LHCN-M2 (cell line): ENCODE results near the gene ETV2. TPM values are rescaled to one million over a fixed set of nuclear protein-coding genes. Genes with fewer than 3 reads are reported as not detected.
"Not testable (repeated sequence)": the region's sequence is repeated elsewhere in the genome, so short reads cannot be mapped to it uniquely, and the experiment has no call there.

Experiments used
- DNase-seq: peaks from one replicate; pipeline ENCODE4 v3.0.0-alpha.2; 2012; ENCODE audit warnings: low read depth
- polyA plus RNA-seq: library from polyadenylated mRNA; unstranded; fragments of >200 nt; gene quantifications from one replicate; pipeline ENCODE4 v1.2.1, GENCODE V29; 2012; ENCODE audit warnings: missing spikeins
- total RNA-seq: library from RNA; depleted of rRNA; stranded (reverse); fragments of >200 nt; gene quantifications from 2 replicates; pipeline ENCODE4 v1.2.3, GENCODE V29; 2014; rRNA removed

ETV2 gene, protein sequence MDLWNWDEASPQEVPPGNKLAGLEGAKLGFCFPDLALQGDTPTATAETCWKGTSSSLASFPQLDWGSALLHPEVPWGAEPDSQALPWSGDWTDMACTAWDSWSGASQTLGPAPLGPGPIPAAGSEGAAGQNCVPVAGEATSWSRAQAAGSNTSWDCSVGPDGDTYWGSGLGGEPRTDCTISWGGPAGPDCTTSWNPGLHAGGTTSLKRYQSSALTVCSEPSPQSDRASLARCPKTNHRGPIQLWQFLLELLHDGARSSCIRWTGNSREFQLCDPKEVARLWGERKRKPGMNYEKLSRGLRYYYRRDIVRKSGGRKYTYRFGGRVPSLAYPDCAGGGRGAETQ
- 0.46 and 1.5 TPM in 2 replicates for total RNA-seq
- polyA plus RNA-seq, result 3.3 TPM

DNA sequence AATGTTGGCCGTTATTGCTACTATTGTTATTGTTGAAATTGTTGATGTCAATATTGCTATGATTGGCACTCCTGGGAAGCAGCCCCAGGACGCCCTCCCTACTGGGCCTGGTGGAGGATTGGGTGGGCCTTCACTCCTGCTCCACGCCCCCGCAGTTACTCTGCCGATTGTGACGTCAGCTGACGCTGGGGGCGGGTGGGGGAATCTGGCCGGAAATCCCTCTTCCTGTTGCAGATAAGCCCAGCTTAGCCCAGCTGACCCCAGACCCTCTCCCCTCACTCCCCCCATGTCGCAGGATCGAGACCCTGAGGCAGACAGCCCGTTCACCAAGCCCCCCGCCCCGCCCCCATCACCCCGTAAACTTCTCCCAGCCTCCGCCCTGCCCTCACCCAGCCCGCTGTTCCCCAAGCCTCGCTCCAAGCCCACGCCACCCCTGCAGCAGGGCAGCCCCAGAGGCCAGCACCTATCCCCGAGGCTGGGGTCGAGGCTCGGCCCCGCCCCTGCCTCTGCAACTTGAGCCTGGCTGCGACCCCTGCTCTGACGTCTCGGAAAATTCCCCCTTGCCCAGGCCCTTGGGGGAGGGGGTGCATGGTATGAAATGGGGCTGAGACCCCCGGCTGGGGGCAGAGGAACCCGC, at the start of gene ETV2:
ETV2 (plus strand) TSS at position 231 of the 637 bp plus-strand sequence. CDS start 716 bp downstream, outside the sequence.
- DNase-seq, result no peak

DNA sequence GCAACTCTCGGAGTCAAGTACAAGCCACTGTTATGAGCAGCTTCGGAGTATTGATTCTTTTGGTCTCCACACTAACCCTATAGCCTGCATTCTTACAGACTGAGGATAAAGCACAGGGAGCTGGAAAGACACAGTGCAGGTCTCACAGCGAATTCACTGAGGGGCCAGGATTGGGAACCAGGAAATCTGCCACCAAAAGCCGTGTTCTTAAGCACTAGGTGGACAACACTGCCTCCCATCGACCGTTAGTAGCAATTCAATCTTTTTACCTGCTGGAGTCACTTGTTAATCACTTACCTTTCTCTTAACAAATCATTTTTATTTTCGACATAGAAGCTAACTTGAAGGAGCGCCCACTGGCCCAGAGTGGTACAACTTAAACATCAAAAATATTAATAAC, 49.3 kb upstream of the ETV2 start:
- peak; percentile 10 for DNase-seq

DNA sequence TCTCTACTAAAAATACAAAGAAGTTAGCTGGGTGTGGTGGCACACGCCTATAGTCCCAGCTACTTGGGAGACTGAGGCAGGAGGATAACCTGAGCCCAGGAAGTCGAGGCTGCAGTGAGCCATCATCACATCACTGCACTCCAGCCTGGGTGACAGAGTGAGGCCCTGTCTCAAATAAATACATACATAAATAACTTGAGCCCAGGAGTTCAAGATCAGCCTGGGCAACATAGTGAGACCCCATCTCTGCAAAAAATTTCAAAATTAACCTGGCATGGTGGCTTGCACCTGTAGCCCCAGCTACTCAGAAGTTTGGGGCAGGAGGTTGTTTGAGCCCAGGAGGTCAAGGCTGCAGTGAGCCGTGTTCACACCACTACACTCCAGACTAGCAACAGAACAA, 46.5 kb upstream of the ETV2 start:
- DNase-seq, result not testable (repeated sequence)

DNA sequence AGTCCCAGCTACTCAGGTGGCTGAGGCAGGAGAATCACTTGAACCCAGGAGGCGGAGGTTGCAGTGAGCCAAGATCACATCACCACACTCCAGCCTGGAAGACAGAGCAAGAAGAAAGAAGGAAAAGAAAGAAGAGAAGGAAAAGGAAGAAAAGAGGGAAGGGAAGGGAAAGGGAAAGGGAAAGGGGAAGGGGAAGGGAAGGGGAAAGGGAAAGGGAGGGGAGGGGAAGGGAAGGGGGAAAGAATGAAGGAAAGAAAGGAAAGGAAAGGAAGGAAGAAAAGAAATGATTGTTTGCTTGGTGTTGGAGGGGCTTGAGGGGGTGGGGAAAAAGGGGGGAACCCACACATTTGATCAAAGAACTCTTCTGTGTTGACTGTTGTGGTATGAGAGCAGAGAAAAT, 45.6 kb upstream of the ETV2 start:
- DNase-seq, result no peak

DNA sequence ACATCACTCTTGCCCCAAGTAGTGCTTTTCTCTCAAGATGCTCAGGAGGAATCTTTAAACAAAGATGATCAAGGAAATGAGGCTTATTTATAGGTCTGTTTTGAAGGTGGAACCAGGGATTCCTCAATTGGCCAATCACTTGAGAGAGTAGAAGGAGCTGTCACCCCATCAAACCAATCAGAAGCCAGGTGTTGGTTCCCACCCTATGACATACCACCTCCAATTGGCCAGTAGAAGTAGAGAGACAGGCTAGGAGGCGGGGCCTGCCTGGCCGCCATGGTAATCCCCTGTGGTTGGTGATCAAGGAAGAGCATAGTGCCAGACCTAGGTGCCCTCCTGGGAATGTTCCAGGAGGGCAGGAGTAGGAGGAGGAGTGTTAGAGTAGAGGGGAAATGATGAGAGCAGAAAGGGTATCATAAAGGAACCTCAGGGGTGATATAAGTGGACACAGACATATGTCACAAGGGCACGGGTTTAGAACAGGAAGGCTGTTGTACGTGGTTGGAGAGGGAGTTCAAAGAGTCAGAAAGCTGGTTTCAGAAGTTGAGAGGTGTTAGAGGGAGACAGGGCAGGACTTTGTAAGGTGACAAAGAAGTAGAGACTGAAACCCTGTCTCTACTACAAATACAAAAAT, 45.1 kb upstream of the ETV2 start:
- peak; percentile 26 for DNase-seq

DNA sequence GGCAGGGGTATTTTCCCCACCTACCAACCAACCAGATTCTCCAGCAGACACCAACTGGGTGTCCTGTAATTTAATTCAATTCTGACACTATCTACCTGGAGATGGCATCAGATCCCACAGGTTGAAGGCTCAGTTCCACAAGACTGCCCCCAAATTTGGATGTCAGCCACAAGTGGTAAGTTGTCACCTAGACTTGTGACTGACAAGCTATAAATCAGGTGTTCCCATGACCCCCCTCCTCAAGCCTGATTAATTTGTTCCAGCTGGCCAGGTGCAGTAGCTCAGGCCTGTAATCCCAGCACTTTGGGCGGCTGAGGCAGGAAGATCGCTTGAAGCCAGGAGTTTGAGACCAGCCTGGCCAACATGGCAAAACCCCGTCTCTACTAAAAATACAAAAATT, 39.6 kb upstream of the ETV2 start:
- no peak for DNase-seq

DNA sequence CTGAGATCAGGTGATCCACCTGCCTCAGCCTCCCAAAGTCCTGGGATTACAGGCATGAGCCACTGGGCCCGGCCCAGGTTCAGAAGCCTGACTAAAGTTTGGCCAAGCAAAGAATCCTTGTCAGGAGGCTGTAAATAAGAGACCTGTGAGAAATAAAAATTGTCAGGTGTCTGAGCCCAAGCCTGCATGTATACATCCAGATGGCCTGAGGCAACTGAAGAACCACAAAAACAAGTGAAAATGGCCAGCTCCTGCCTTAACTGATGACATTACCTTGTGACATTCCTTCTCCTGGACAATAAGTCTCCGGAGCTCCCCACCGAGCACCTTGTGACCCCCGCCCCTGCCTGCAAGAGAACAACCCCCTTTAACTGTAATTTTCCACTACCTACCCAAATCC, 37.1 kb upstream of the ETV2 start:
- not testable (repeated sequence) for DNase-seq

DNA sequence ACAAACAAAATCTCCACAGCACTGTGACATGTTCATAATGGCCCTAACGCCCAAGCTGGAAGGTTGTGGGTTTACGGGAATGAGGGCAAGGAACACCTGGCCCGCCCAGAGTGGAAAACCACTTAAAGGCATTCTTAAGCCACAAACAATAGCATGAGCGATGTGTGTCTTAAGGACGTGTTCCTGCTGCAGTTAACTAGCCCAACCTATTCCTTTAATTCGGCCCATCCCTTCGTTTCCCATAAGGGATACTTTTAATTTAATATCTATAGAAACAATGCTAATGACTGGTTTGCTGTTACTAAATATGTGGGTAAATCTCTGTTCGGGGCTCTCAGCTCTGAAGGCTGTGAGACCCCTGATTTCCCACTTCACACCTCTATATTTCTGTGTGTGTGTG, 34.4 kb upstream of the ETV2 start:
- not testable (repeated sequence) for DNase-seq

DNA sequence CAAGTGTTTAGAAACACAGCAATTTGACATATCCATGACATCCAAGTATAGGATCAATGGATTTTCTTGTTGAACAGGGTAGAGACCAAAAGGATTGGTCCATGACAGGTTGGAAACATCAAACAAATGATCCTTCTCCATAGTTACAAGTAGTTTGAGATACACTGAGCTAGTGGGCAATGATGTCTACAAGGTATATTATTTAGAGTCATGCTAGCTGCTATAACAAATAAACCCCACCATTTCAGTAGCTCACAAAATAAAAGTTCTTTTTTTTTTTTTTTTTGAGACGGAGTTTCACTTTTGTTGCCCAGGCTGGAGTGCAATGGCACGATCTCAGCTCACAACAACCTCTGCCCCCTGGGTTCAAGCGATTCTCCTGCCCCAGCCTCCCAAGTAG, 33.9 kb upstream of the ETV2 start:
- DNase-seq, result no peak

DNA sequence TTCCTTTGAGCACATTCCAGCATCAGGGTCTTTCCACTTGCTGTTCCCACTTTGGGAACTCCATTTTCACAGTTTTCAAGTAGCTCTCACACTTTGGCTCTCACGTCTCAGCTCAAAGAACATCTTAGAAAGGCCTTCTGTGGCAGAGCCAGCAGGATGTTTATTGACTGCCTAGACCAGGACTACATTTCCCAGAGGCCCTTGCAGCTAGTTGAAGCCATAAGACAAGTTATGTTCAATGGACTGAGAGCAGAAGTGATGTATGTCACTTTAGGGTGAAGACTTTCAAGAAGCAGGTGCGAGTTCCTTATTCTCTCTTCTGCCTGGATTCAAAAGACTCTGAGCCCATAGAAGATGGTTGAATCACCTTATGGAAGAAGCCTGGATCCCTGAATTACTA, 33.3 kb upstream of the ETV2 start:
- no peak for DNase-seq

DNA sequence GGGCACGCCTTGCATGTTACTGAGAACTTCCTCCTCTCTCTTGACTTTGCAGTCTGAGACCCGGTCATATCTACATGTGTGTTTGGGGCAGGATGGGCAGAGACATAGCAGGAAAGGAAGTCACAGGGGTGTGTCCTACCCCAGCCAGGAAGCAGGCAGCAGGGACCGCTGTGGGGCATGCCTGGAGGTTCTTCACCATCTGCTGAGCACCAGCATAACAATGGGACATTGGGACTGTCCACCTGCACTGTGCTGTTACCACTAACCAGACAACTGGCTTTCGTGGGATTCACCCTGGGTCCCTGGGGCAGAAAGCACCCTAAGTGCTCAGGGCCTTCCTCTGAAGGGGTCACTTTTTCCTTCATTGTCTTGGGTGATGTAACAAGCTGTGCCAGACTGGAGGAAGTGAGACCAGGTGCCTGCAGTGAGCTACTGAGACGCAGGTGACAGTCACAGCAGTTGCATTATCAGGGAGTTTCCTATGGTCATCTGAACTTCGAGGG, 31.6 kb upstream of the ETV2 start:
- DNase-seq, result no peak

DNA sequence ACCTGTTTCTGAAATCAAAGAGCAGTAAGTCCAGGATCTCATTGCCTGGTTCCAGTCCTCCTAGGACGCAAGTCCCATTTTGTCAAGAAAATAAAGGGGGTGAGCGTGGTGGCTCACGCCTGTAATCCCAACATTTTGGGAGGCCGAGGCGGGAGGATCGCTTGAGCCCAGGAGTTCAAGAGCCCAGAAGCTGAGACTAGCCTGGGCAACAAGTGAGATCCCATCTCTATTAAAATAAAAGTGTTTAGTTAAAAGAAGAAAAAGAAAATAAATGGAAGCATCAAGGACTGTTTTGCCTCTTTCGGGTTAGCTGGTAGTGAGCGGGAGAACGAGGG, 29.4 kb upstream of the ETV2 start:
- DNase-seq, result no peak

DNA sequence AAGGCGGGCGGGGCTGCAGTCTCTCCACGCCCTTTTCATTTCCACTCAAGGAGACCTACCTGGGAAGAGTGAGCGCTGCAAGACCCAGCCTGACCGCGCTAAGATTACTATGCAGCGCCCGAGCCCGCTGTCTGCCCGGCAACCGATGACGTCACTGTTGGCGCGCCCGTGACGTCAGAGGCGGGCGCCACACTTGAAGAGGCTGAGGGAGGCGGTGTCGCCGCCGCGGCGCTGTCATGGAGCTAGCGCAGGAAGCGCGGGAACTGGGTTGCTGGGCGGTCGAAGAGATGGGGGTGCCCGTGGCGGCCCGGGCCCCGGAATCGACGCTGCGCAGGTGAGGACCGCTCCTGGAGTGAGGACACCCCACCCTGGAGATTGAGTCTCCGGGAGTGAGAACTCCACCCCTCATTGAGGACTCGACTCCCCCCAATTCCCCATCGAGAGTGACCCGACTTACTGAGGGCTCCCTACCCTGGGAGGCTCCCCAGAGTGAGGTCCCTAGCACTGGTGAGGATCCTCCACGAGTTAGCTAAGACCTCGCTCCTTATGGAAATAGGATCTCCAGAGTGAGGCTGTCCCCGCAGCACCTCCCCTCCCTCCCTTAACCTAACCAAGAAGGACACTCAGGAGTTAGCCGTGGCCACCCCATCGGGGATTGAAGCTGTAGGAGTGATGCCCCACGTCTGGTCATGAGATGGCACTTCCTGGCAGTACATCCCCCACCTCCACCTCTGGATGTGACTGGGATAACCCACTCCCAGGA, 28.8 kb upstream of the ETV2 start, which contains the start of gene HAUS5:
HAUS5 (plus strand) TSS at position 177 of the 763 bp plus-strand sequence; CDS start at position 237, 60 bp downstream.
- peak; percentile 86 for DNase-seq

DNA sequence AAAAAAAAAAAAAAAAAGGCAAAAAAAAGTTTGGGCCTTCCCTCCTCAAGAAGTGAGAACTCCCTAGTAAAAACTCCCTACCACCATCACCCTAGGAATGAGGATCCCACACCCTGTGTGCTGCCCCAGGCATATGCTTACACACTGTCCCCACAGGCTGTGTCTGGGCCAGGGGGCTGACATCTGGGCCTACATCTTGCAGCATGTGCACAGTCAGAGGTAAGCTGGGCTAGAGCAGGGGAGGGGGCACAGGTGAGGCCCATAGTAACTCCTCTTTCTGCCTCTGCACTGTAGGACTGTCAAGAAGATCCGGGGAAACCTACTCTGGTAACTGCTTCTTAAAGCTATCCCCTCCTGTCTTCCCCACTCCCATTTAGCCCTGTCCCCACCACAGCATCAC, 28.0 kb upstream of the ETV2 start:
- DNase-seq, result no peak

DNA sequence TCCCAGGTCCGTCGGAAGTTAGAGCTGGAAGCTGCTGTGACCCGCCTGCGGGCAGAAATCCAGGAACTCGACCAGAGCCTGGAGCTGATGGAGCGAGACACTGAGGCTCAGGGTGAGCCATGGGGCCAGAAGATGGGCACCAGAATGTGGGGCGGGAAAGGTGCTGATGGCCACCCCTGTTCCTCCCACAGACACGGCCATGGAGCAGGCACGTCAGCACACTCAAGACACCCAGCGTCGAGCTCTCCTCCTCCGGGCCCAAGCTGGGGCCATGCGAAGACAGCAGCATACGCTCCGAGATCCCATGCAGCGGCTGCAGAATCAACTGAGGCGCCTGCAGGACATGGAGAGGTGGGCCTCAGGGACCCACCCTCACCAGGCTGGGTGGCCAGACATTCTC, 26.5 kb upstream of the ETV2 start:
- no peak for DNase-seq

DNA sequence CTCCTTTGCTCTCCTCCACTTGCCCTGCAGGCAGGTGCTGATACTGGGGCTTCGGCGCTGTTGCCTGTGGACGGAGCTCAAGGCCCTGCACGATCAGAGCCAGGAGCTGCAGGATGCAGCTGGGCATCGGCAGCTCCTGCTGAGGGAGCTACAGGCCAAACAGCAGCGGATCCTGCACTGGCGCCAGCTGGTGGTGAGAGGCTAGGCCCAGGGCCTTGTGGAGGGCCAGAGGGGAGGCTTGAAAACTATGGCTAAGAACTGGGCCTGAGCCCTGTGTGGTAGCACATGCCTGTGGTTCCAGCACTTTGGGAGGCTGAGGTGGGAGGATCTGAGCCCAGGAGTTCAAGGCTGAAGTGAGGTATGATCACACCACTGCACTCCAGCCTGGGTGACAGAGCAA, 22.7 kb upstream of the ETV2 start:
- DNase-seq, result no peak

DNA sequence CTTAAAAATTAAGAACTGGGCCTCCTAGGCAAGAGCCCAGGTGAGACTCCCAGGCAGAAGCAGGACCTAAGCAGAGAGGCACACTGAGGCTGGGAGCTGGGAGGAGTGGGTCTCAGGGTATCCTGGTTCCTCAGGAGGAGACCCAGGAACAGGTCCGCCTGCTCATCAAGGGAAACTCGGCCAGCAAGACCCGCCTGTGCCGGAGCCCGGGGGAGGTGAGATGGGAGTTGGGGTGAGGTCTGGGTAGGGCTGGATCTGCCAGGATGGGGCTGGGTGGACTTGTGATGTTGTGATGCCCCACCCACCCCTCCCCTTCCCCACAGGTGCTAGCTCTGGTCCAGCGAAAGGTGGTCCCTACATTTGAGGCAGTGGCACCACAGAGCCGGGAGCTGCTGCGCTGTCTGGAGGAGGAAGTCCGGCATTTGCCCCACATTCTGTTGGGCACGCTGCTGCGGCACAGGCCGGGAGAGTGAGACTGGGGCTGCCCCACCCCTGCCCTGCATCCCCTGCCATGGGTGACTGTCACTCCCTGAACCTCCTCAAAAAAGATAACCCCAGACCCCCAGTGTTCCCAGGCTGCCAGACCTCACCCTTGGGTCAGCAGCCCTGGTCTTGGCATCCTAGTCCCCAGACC, 22.1 kb upstream of the ETV2 start:
- DNase-seq, result no peak

DNA sequence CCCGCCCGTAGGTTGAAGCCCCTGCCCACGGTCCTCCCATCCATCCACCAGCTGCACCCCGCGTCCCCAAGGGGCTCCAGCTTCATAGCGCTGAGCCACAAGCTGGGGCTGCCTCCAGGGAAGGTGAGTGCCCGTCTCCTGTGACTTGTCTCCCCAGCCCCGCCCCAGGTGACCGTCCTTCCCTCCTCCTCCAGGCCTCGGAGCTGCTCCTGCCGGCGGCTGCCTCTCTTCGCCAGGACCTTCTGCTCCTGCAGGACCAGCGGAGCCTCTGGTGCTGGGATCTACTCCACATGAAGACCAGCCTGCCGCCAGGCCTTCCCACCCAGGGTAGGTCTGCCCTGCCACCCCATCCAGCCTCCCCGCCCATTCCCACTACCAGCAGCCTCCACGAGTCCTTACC, 21.5 kb upstream of the ETV2 start:
- no peak for DNase-seq

DNA sequence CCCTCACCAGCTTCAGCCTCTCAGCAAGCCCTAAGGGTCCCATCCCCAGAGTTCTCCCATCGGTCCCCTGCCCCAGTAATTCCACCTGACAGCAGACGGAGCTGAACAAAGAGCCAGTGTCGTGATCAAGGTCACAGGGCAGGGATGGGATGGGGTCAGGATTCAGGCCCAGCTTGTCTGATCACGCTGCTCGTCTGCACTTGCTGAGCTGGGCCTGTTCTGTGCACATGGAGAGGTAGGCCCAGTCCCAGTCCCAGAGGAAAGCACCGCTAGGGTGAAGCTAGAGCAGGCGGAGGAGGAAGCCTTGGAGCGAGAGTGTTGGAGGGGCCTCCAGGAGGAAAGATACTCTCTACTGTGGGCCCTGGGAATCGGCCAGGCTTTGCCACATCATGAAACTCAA, 19.8 kb upstream of the ETV2 start:
- no peak for DNase-seq

DNA sequence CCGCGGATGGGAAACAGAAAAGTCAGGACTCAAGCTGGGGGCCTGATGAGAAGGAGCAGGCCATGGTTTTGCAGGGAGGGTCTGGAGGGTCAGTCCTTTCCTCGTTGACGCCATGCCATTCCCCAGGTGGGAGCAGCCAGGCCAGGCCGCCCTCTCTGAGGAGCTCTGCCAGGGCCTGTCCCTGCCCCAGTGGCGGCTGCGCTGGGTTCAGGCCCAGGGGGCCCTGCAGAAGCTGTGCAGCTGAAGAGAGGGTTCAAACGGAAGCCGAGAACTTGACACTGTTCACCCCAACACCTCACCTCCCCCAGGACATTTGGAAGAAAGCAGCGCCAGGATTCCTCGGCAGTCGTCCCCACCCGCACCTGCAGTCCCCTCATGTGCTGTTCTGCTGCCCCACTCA, 18.8 kb upstream of the ETV2 start:
- DNase-seq, result no peak

DNA sequence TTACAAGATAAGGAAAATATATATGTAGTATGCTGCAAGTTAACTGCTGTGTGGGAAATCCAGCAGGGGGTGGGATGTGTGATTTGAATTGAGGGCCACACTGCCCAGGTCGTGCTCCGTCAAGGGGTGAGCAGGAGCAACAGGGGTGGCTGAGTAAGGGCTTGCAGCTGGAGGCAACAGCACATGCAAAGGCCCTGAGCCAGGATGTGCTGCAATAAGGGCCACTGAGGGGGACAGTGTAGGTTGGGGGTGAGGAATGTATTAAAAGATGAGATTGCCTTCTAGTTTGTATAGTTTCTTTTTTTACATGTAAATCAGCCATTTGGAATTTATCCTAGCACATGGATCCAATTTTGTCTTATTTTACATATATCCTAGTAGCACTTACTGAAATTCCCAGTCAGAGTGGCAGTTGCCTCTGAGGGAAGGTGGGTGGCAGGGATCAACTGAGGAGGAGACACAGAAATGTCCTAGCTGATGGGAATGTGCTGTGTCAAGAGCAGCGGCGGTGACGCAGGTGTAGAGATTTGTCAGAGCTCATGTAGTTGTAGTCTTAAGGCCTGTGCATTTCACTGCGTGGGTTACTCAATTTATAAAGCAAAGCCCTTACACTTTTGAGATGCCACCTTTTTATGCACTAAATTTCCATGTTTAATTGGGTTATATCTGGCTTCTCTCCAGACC, 18.1 kb upstream of the ETV2 start:
- no peak for DNase-seq
